Psoas muscle (tissue), 8 donors: ENCODE data around the gene EFCAB5. TPM values are rescaled to one million over a fixed set of nuclear protein-coding genes. Genes with fewer than 3 reads are reported as not detected.

Experiments
- ATAC-seq, 4 donors: fragments of 200-7000 bp; cut with Tn5 transposase; one replicate each; pipeline ENCODE4 v1.9.1; 2020; ENCODE audit warnings: moderate library complexity in 3 of 4, mild to moderate bottlenecking in 2 of 4
- DNase-seq, 2 donors: peaks; one replicate each; pipeline ENCODE4 v3.0.0-alpha.2; 2020
- H3K27ac ChIP-seq: fragments of 200-600 bp; one replicate; pipeline ENCODE4 v1.8.0; 2022
- H3K27me3 ChIP-seq, 3 donors: fragments of 200-600 bp in 1 of 3; one replicate each; pipeline versions ENCODE4 v1.6.1 to v1.8.0; 2013 to 2022; ENCODE audit warnings: low read length in 2 of 3, mild to moderate bottlenecking in 2 of 3, moderate library complexity in 1 of 3; ENCODE audit not compliant: insufficient read depth in 3 of 3
- H3K36me3 ChIP-seq, 2 donors: fragments of 200-600 bp in 1 of 2; one replicate each; pipeline versions ENCODE4 v1.6.1 to v1.8.0; 2013 to 2022; ENCODE audit warnings: low read depth in 1 of 2, mild to moderate bottlenecking in 1 of 2, moderate library complexity in 1 of 2; ENCODE audit not compliant: insufficient read depth in 1 of 2
- H3K4me1 ChIP-seq: fragments of 200-600 bp; one replicate; pipeline ENCODE4 v1.8.0; 2022
- H3K4me3 ChIP-seq: fragments of 200-600 bp; one replicate; pipeline ENCODE4 v1.8.0; 2022; ENCODE audit warnings: mild to moderate bottlenecking
- H3K9me3 ChIP-seq: fragments of 200-600 bp; one replicate; pipeline ENCODE4 v1.8.0; 2022
- CTCF ChIP-seq: fragments of 200-600 bp; IDR thresholded peaks from one replicate; pipeline ENCODE4 v1.8.0; 2022; ENCODE audit warnings: antibody characterized with exemption
- WGBS, 3 donors: extraction: QIAGEN DNeasy Blood & Tissue Kit; methylation state at CpG; one replicate each; pipeline versions ENCODE4 v1.1.6 to v1.1.7; 2013; 5-methylcytosine and 5-hydroxymethylcytosine counted together
- intact Hi-C, 2 donors: fragments of 100-400 bp; cut with DNase I; formaldehyde crosslinking; loops; one replicate each; pipeline versions ENCODE4 v1.11.0 to v1.14.2; 2022
- polyA plus RNA-seq, 3 donors: library from polyadenylated mRNA; stranded (reverse); fragments of 200-250 nt; gene quantifications; one replicate each; pipeline ENCODE4 v1.2.3, GENCODE V29; 2013
- total RNA-seq, 4 donors: library from RNA; stranded (reverse); fragmentation: NEBNext Ultra II Directional in 2 of 4; extraction: Animal tissue kit (Norgen Biotek cat#: 25700) in 2 of 4; gene quantifications; one replicate each; pipeline versions ENCODE4 v1.2.1 to v1.2.4, GENCODE V29; 2021 to 2023
- donor health status: healthy with polysubstance abuse.
- donor health status: DM: no; HTN: no; CAD: no; lungs with moderate emphysema.
- donor health status: Bipolar disorder and iron deficiency.
- donor health status: healthy.
- donor health status: DM: yes; HTN: yes; CAD: no.
- donor health status: DM: no; HTN: no; CAD: no.
- donor health status: DM: no; HTN: no; CAD: no.
- donor health status: DM: yes; HTN: yes; CAD: no.

Gene EFCAB5
- total and polyA plus RNA-seq, 7 donors, result 0.10 to 0.67 (median 0.17) TPM; not detected in 4

- ATAC-seq, result no peak
- Histone ChIP-seq H3K36me3 (no peaks in the 10 kb centered on the region), H3K27ac (no peak overlapping the region), H3K4me1 (no peaks in the 10 kb centered on the region), H3K27me3 (no peaks in the 10 kb centered on the region), H3K9me3 (no peaks in the 10 kb centered on the region), H3K4me3 (no peak overlapping the region)
- no peak for TF ChIP-seq CTCF
- intact Hi-C loops, result no loop called here
- WGBS, 3 donors, result 95 to 97% (median 96%) methylated on average over 15 to 18 of the region's 18 CpGs
- no peak for DNase-seq
Observed at GRCh38 chr17:29972277-29972676, 30.8 kb downstream of the EFCAB5 start.

GRCh38 chr17:29973005-29973404 is 31.6 kb downstream of the EFCAB5 start:
- ATAC-seq, result no peak

GRCh38 chr17:29977836-29978235 is 36.4 kb downstream of the EFCAB5 start:
- Histone ChIP-seq H3K4me3 (no peak overlapping the region), H3K27me3 (no peaks in the 10 kb centered on the region), H3K36me3 (no peaks in the 10 kb centered on the region), H3K27ac (no peak overlapping the region), H3K4me1 (no peaks in the 10 kb centered on the region), H3K9me3 (no peaks in the 10 kb centered on the region)
- 38 to 43% (median 38%) methylated on average over 1 of the region's 1 CpG for WGBS, 3 donors
- ATAC-seq, result no peak
- TF ChIP-seq CTCF, result no peak
- no peak for DNase-seq
- intact Hi-C loops, result no loop called here

More at GRCh38 chr17:29973005-29973404, 31.6 kb downstream of the EFCAB5 start:
- DNase-seq, result no peak
- no peak overlapping the region for H3K27ac ChIP-seq
- no peak overlapping the region for H3K4me3 ChIP-seq
- H3K36me3 ChIP-seq, result no peaks in the 10 kb centered on the region
- H3K4me1 ChIP-seq, result no peaks in the 10 kb centered on the region
- H3K27me3 ChIP-seq, result no peaks in the 10 kb centered on the region
- TF ChIP-seq CTCF, result no peak
- WGBS, 3 donors, result 96 to 98% (median 97%) methylated on average over 3 of the region's 3 CpGs
- no peaks in the 10 kb centered on the region for H3K9me3 ChIP-seq
- intact Hi-C loops, result no loop called here

GRCh38 chr17:29980261-29980660 is 38.8 kb downstream of the EFCAB5 start:
- intact Hi-C loops, result no loop called here
- DNase-seq (no peak), ATAC-seq (no peak)
- TF ChIP-seq CTCF, result no peak
- Histone ChIP-seq H3K36me3 (no peaks in the 10 kb centered on the region), H3K4me1 (no peaks in the 10 kb centered on the region), H3K27me3 (no peaks in the 10 kb centered on the region), H3K27ac (no peak overlapping the region), H3K9me3 (no peaks in the 10 kb centered on the region), H3K4me3 (no peak overlapping the region)
- 83 to 93% (median 85%) methylated on average over 1 of the region's 1 CpG for WGBS, 3 donors

GRCh38 chr17:29982991-29983653 is 41.7 kb downstream of the EFCAB5 start:
- Histone ChIP-seq H3K4me1 (no peaks in the 10 kb centered on the region), H3K27me3 (no peaks in the 10 kb centered on the region), H3K4me3 (no peak overlapping the region), H3K27ac (no peak overlapping the region), H3K9me3 (no peaks in the 10 kb centered on the region), H3K36me3 (no peaks in the 10 kb centered on the region)
- no peak for TF ChIP-seq CTCF
- no peak for DNase-seq
- WGBS, 3 donors, result 77 to 86% (median 78%) methylated on average over 1 of the region's 1 CpG
- intact Hi-C loops, result no loop called here
- no peak for ATAC-seq
